A204.1 (cell line): ENCODE data around the gene PKNOX1.
"Not testable (repeated sequence)": the region's sequence is repeated elsewhere in the genome, so short reads cannot be mapped to it uniquely, and the experiment has no call there.

Experiments used
- FAIRE-seq: peaks from 2 replicates; lab custom pipeline; 2012; peaks lifted over from hg19 to GRCh38; lab: Jason Lieb, UNC

The PKNOX1 gene

DNA sequence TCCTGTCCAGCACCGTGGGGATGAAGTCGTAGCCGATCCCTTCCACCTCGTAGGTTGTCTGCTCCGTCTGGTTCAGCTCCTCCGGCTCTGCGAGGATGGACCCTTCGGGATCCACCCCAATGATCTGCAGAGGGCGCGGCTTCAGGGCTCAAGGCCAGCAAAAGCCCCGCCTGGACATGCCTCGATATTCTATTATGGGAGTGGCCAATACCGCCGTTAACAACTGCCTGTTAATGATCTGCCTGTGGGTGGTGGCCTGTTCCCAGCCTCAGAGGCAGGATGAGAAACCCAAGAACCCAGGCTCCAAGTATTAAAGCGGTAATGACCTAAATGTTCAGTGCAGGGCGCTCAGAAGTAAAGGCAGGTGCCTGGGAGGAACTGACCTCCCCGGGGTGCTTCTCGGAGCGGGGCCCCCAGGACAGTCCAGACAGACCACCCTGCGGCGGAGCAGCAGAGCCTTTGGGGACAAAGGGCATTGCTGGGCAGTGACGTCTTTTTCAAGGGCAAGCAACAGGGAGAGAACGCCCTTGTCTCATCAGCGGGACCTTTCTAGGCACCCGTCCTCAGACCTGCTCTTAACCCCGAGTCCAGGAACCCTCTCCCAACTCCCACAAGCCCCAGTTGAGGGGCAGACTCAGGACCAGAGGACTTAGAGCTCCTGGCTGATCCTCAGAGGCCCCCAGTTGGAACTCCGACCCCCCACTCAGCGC, 88.7 kb downstream of the PKNOX1 start:
- not testable (repeated sequence) for FAIRE-seq

- FAIRE-seq = not testable (repeated sequence)
Observed at GRCh38 chr21:43064265-43064917, 90.0 kb downstream of the PKNOX1 start.

- FAIRE-seq = not testable (repeated sequence)
Observed at GRCh38 chr21:43065991-43066390, 91.6 kb downstream of the PKNOX1 start.

GRCh38 chr21:43066690-43067089, 92.3 kb downstream of the PKNOX1 start:
- FAIRE-seq = not testable (repeated sequence)

DNA sequence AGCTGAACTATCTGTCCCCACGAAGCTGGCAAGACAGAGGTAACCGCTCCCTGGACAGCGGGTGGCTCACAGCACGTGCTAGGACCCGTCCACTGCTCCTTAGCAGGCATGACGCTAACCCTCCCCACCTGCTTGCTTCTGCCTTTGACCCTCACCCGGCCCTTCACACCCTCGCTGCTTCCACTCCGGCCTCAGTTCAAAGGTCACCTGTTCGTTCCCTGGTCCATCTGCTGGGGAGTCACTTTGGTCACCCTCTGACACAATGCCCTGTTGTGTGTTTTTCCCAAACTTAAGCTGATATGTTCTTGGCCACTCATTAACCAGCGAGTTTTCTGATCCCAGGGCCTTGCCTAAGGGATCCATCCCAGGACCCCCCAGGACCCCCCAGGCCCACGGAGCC, 93.7 kb downstream of the PKNOX1 start:
- not testable (repeated sequence) for FAIRE-seq

GRCh38 chr21:43069682-43070081, 95.3 kb downstream of the PKNOX1 start:
- FAIRE-seq = not testable (repeated sequence)

DNA sequence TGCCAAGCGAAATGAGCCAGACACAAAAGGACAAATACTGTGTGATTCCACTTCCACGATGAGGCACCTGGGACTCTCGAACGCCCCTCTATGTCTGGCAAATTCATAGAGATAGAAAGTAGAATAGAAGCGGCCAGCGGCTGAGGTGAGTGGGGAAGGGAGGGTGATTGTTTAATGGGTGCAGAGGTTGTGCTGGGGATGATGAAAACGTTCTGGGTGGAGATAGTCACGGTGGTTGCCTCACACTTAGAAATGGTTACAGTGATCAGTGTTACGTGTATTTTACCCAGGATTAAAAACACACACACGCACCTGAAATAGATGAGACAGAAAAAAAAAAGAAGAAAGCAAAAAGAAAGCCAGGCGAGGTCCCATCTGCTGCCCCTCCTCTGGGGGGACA, 98.4 kb downstream of the PKNOX1 start:
- not testable (repeated sequence) for FAIRE-seq

DNA sequence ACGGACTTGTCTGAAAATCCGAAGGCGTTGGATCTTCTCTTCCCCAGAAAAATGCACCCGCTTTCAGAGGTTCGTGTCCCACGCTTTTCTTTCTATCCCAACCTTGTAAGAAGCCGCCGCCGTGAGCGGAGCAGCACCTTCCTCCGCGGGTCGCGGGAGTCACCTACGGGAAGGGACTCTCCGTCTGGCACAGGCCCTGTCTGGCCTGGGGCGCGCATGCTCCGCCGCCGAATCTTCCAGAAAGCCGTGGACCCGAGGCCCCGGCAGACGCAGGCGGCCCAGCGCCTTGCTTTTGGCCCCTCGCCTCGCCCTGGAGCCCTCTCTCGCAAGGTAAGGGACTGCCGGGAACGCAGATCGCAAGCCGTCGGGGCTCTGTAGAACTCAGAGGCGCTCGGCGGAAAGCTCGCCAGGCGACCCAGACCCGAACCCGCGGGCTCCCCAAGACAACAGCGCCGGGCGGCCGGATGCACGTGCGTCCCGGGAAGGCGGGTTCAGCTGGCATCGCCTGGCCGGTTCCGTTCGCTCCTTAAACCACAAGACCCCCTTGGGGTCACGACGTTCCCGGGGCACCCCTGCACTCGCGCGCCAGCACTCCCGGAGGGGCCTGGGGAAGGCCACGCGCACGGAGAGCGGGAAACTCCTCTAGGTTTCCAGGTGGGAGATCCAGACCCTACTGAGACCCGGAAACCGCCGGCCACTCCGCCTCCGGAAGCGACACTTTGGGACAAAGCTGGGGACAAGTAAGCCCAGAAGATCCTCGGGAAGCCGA, 100.2 kb downstream of the PKNOX1 start:
- FAIRE-seq = not testable (repeated sequence)

GRCh38 chr21:43075170-43076022, 101.0 kb downstream of the PKNOX1 start, which contains the start of gene CBS:
TSS of gene CBS (minus strand) at chr21:43075835. CDS start at chr21:43072193, 3,642 bp downstream.
- not testable (repeated sequence) for FAIRE-seq

GRCh38 chr21:43076023-43076637, 101.8 kb downstream of the PKNOX1 start:
- not testable (repeated sequence) for FAIRE-seq

DNA sequence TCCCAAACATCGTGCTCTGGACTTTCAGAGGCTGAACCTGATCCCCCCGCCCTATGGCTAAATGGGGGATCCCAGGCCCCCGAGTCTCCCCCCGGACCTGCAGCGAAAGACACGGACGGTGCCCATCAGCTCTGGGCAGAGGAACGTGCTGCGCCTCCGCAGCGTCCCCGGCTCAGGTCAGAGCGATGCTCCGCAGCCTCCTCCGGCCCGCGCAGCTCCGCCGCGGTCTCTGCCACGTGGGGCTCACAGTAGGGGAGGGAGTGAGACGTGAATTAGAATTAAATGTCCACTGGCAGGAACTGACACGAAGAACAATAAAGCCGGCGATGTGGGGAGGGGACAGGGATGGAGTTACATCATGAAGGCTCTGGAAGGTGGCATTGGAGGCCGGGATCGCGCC, 102.3 kb downstream of the PKNOX1 start:
- not testable (repeated sequence) for FAIRE-seq

GRCh38 chr21:43082587-43083300, 108.4 kb downstream of the PKNOX1 start:
- FAIRE-seq = not testable (repeated sequence)
